COLO668 (cell line): ENCODE results near the gene DTNB.

Experiments used
- DNase-seq: peaks from one replicate; lab custom pipeline; 2025; ENCODE audit not compliant: unreplicated experiment; lab: John Stamatoyannopoulos, UW

Gene DTNB

GRCh38 chr2:25332571-25332970 is 340.8 kb downstream of the DTNB start:
- no peak for DNase-seq

GRCh38 chr2:25331686-25332365 is 341.6 kb downstream of the DTNB start:
- no peak for DNase-seq

GRCh38 chr2:25330937-25331336 is 342.4 kb downstream of the DTNB start:
- no peak for DNase-seq

- DNase-seq, result no peak
These were observed 343.1 kb downstream of the DTNB start for GRCh38 chr2:25330273-25330672.

GRCh38 chr2:25328152-25329085 is 345.0 kb downstream of the DTNB start:
- DNase-seq, result no peak
